ENCODE measurements around the gene POLA1.
"Not testable (repeated sequence)": the region's sequence is repeated elsewhere in the genome, so short reads cannot be mapped to it uniquely, and the experiment has no call there.

The POLA1 gene

GRCh38 chrX:24648495-24648894 is 45.2 kb upstream of the POLA1 start:
- H3K9ac ChIP-seq (ENCODE audit: low read length), result no peak overlapping the region
- H3K4me3 ChIP-seq (ENCODE audit: low read length), result no peak overlapping the region
- H3K27ac ChIP-seq (ENCODE audit: low read depth, low read length), result no peak overlapping the region
- no peaks in the 10 kb centered on the region for H3K79me2 ChIP-seq (ENCODE audit: control insufficient read depth, insufficient read depth, low read length)
- no peak overlapping the region for H3K56ac ChIP-seq (ENCODE audit: low read length)
- no peak overlapping the region for H2BK15ac ChIP-seq (replicated peaks; ENCODE audit: low read depth)
- no peak overlapping the region for H2BK120ac ChIP-seq (ENCODE audit: low read depth, low read length)
- H3K36me3 ChIP-seq (ENCODE audit: control insufficient read depth, insufficient read depth, low read length), result no peaks in the 10 kb centered on the region
- no peaks in the 10 kb centered on the region for H3K4me1 ChIP-seq (ENCODE audit: control insufficient read depth, low read depth, low read length)
- no peak overlapping the region for H2AK5ac ChIP-seq (ENCODE audit: low read length)
- no peaks in the 10 kb centered on the region for H3K79me1 ChIP-seq (ENCODE audit: low read length)
- H3K4me2 ChIP-seq (ENCODE audit: low read length), result no peak overlapping the region
- no peak overlapping the region for H3K18ac ChIP-seq (ENCODE audit: low read length)
- no peak for DNase-seq
- H4K5ac ChIP-seq (ENCODE audit: low read length), result no peak overlapping the region
- H3K4ac ChIP-seq (ENCODE audit: low read depth, low read length), result no peak overlapping the region
- no peaks in the 10 kb centered on the region for H3K27me3 ChIP-seq (ENCODE audit: insufficient read depth, low read length, poor library complexity)
- H3K23ac ChIP-seq (ENCODE audit: low read length), result no peak overlapping the region
- no peak overlapping the region for H4K8ac ChIP-seq (ENCODE audit: low read depth, low read length)
- H2BK5ac ChIP-seq (ENCODE audit: low read length), result no peak overlapping the region
- whole genome bisulfite sequencing (ENCODE audit: extremely low coverage, insufficient coverage, low lambda C conversion rate), result no CpG with 5 or more reads among the region's 6 CpGs

- Histone ChIP-seq H3K9ac (ENCODE audit: low read length) (no peak overlapping the region), H3K56ac (ENCODE audit: low read length) (no peak overlapping the region), H3K23ac (ENCODE audit: low read length) (no peak overlapping the region), H2BK15ac (replicated peaks; ENCODE audit: low read depth) (no peak overlapping the region), H3K4me1 (ENCODE audit: control insufficient read depth, low read depth, low read length) (no peaks in the 10 kb centered on the region), H3K4me3 (ENCODE audit: low read length) (no peak overlapping the region), H3K27me3 (ENCODE audit: insufficient read depth, low read length, poor library complexity) (no peaks in the 10 kb centered on the region), H3K36me3 (ENCODE audit: control insufficient read depth, insufficient read depth, low read length) (no peaks in the 10 kb centered on the region), H4K5ac (ENCODE audit: low read length) (no peak overlapping the region), H3K79me2 (ENCODE audit: control insufficient read depth, insufficient read depth, low read length) (no peaks in the 10 kb centered on the region), H3K18ac (ENCODE audit: low read length) (no peak overlapping the region), H3K4me2 (ENCODE audit: low read length) (no peak overlapping the region), H4K8ac (ENCODE audit: low read depth, low read length) (no peak overlapping the region), H2BK5ac (ENCODE audit: low read length) (no peak overlapping the region), H3K27ac (ENCODE audit: low read depth, low read length) (no peak overlapping the region), H2BK120ac (ENCODE audit: low read depth, low read length) (no peak overlapping the region), H2AK5ac (ENCODE audit: low read length) (no peak overlapping the region), H3K4ac (ENCODE audit: low read depth, low read length) (no peak overlapping the region), H3K79me1 (ENCODE audit: low read length) (no peaks in the 10 kb centered on the region)
- no CpG with 5 or more reads among the region's 2 CpGs for WGBS (ENCODE audit: extremely low coverage, insufficient coverage, low lambda C conversion rate)
- DNase-seq, result no peak
These were observed 41.9 kb upstream of the POLA1 start for GRCh38 chrX:24651783-24652182.

- not testable (repeated sequence) for H3K36me3 ChIP-seq (ENCODE audit: control insufficient read depth, insufficient read depth, low read length); H2AK5ac ChIP-seq (ENCODE audit: low read length); H3K23ac ChIP-seq (ENCODE audit: low read length); H3K9ac ChIP-seq (ENCODE audit: low read length); H2BK15ac ChIP-seq (replicated peaks; ENCODE audit: low read depth); H3K4me3 ChIP-seq (ENCODE audit: low read length); H3K4ac ChIP-seq (ENCODE audit: low read depth, low read length); H4K5ac ChIP-seq (ENCODE audit: low read length); H2BK120ac ChIP-seq (ENCODE audit: low read depth, low read length); H2BK5ac ChIP-seq (ENCODE audit: low read length); H3K79me2 ChIP-seq (ENCODE audit: control insufficient read depth, insufficient read depth, low read length); H3K18ac ChIP-seq (ENCODE audit: low read length); H3K4me2 ChIP-seq (ENCODE audit: low read length); H3K56ac ChIP-seq (ENCODE audit: low read length); H4K8ac ChIP-seq (ENCODE audit: low read depth, low read length); H3K27me3 ChIP-seq (ENCODE audit: insufficient read depth, low read length, poor library complexity); H3K4me1 ChIP-seq (ENCODE audit: control insufficient read depth, low read depth, low read length); H3K27ac ChIP-seq (ENCODE audit: low read depth, low read length); H3K79me1 ChIP-seq (ENCODE audit: low read length)
- no CpG with 5 or more reads among the region's 9 CpGs for WGBS (ENCODE audit: extremely low coverage, insufficient coverage, low lambda C conversion rate)
- peak; percentile 38 for DNase-seq
These were observed 38.0 kb upstream of the POLA1 start for GRCh38 chrX:24655679-24656078.

GRCh38 chrX:24657671-24658386 is 35.9 kb upstream of the POLA1 start:
- DNase-seq, result no peak
- Histone ChIP-seq H3K79me1 (ENCODE audit: low read length) (no peaks in the 10 kb centered on the region), H3K9ac (ENCODE audit: low read length) (no peak overlapping the region), H3K23ac (ENCODE audit: low read length) (no peak overlapping the region), H2BK5ac (ENCODE audit: low read length) (no peak overlapping the region), H3K56ac (ENCODE audit: low read length) (no peak overlapping the region), H3K79me2 (ENCODE audit: control insufficient read depth, insufficient read depth, low read length) (no peaks in the 10 kb centered on the region), H3K4me1 (ENCODE audit: control insufficient read depth, low read depth, low read length) (no peaks in the 10 kb centered on the region), H3K18ac (ENCODE audit: low read length) (no peak overlapping the region), H4K5ac (ENCODE audit: low read length) (no peak overlapping the region), H4K8ac (ENCODE audit: low read depth, low read length) (no peak overlapping the region), H2AK5ac (ENCODE audit: low read length) (no peak overlapping the region), H3K4ac (ENCODE audit: low read depth, low read length) (no peak overlapping the region), H3K36me3 (ENCODE audit: control insufficient read depth, insufficient read depth, low read length) (no peaks in the 10 kb centered on the region), H2BK15ac (replicated peaks; ENCODE audit: low read depth) (no peak overlapping the region), H3K4me2 (ENCODE audit: low read length) (no peak overlapping the region), H2BK120ac (ENCODE audit: low read depth, low read length) (no peak overlapping the region), H3K4me3 (ENCODE audit: low read length) (no peak overlapping the region), H3K27ac (ENCODE audit: low read depth, low read length) (no peak overlapping the region), H3K27me3 (ENCODE audit: insufficient read depth, low read length, poor library complexity) (no peaks in the 10 kb centered on the region)
- WGBS (ENCODE audit: extremely low coverage, insufficient coverage, low lambda C conversion rate), result no CpG with 5 or more reads among the region's 6 CpGs

- Histone ChIP-seq H3K9ac (ENCODE audit: low read length) (no peak overlapping the region), H3K79me2 (ENCODE audit: control insufficient read depth, insufficient read depth, low read length) (no peaks in the 10 kb centered on the region), H3K4me1 (ENCODE audit: control insufficient read depth, low read depth, low read length) (no peaks in the 10 kb centered on the region), H3K36me3 (ENCODE audit: control insufficient read depth, insufficient read depth, low read length) (no peaks in the 10 kb centered on the region), H3K27me3 (ENCODE audit: insufficient read depth, low read length, poor library complexity) (no peaks in the 10 kb centered on the region), H2BK120ac (ENCODE audit: low read depth, low read length) (no peak overlapping the region), H3K18ac (ENCODE audit: low read length) (no peak overlapping the region), H2AK5ac (ENCODE audit: low read length) (no peak overlapping the region), H4K8ac (ENCODE audit: low read depth, low read length) (no peak overlapping the region), H4K5ac (ENCODE audit: low read length) (no peak overlapping the region), H2BK5ac (ENCODE audit: low read length) (no peak overlapping the region), H2BK15ac (replicated peaks; ENCODE audit: low read depth) (no peak overlapping the region), H3K4ac (ENCODE audit: low read depth, low read length) (no peak overlapping the region), H3K27ac (ENCODE audit: low read depth, low read length) (no peak overlapping the region), H3K4me2 (ENCODE audit: low read length) (no peak overlapping the region), H3K56ac (ENCODE audit: low read length) (no peak overlapping the region), H3K23ac (ENCODE audit: low read length) (no peak overlapping the region), H3K4me3 (ENCODE audit: low read length) (no peak overlapping the region), H3K79me1 (ENCODE audit: low read length) (no peaks in the 10 kb centered on the region)
- no peak for DNase-seq
These were observed 35.3 kb upstream of the POLA1 start for GRCh38 chrX:24658421-24658820.

- Histone ChIP-seq H4K5ac (ENCODE audit: low read length) (no peak overlapping the region), H2BK120ac (ENCODE audit: low read depth, low read length) (no peak overlapping the region), H3K4me3 (ENCODE audit: low read length) (no peak overlapping the region), H2BK5ac (ENCODE audit: low read length) (no peak overlapping the region), H3K23ac (ENCODE audit: low read length) (no peak overlapping the region), H3K18ac (ENCODE audit: low read length) (no peak overlapping the region), H3K56ac (ENCODE audit: low read length) (no peak overlapping the region), H4K8ac (ENCODE audit: low read depth, low read length) (no peak overlapping the region), H3K27ac (ENCODE audit: low read depth, low read length) (no peak overlapping the region), H3K36me3 (ENCODE audit: control insufficient read depth, insufficient read depth, low read length) (no peaks in the 10 kb centered on the region), H3K79me1 (ENCODE audit: low read length) (no peaks in the 10 kb centered on the region), H3K4me1 (ENCODE audit: control insufficient read depth, low read depth, low read length) (no peaks in the 10 kb centered on the region), H3K4ac (ENCODE audit: low read depth, low read length) (no peak overlapping the region), H2AK5ac (ENCODE audit: low read length) (no peak overlapping the region), H3K4me2 (ENCODE audit: low read length) (no peak overlapping the region), H3K79me2 (ENCODE audit: control insufficient read depth, insufficient read depth, low read length) (no peaks in the 10 kb centered on the region), H3K9ac (ENCODE audit: low read length) (no peak overlapping the region), H3K27me3 (ENCODE audit: insufficient read depth, low read length, poor library complexity) (no peaks in the 10 kb centered on the region), H2BK15ac (replicated peaks; ENCODE audit: low read depth) (no peak overlapping the region)
- no CpG with 5 or more reads among the region's 1 CpG for whole genome bisulfite sequencing (ENCODE audit: extremely low coverage, insufficient coverage, low lambda C conversion rate)
- no peak for DNase-seq
These were observed 34.6 kb upstream of the POLA1 start for GRCh38 chrX:24659106-24659505.
